AG10803 (cell line): ENCODE data around the gene TBC1D3K.
"Not testable (repeated sequence)": the region's sequence is repeated elsewhere in the genome, so short reads cannot be mapped to it uniquely, and the experiment has no call there.

Source experiments
- DNase-seq: peaks from one replicate; pipeline ENCODE4 v3.0.0; 2010; ENCODE audit warnings: low read depth
- H3K4me3 ChIP-seq: 2 replicates; pipeline ENCODE4 v1.5.1; 2011; ENCODE audit warnings: mild to moderate bottlenecking, low read length, control low read depth
- CTCF ChIP-seq: conservative IDR thresholded peaks from 2 replicates; pipeline ENCODE4 v1.5.1; 2011; ENCODE audit warnings: mild to moderate bottlenecking, low read length, control low read depth, inconsistent platforms

Gene TBC1D3K

GRCh38 chr17:37924115-37924514, at the start of gene TBC1D3K:
Gene TBC1D3K, plus strand, starts transcription at chr17:37924415. Its CDS starts 1,585 bp downstream, at chr17:37926000.
- DNase-seq = not testable (repeated sequence)

GRCh38 chr17:37884516-37884915, 39.7 kb upstream of the TBC1D3K start:
- no peak for TF ChIP-seq CTCF
- no peak for DNase-seq
- no peak overlapping the region for H3K4me3 ChIP-seq

More at GRCh38 chr17:37924115-37924514, at the start of gene TBC1D3K:
- not testable (repeated sequence) for H3K4me3 ChIP-seq

- no peak for TF ChIP-seq CTCF
- H3K4me3 ChIP-seq = no peak overlapping the region
- DNase-seq = no peak
Observed at GRCh38 chr17:37885136-37885535, 39.1 kb upstream of the TBC1D3K start.

GRCh38 chr17:37888881-37889280, 35.3 kb upstream of the TBC1D3K start:
- no peak overlapping the region for H3K4me3 ChIP-seq
- no peak for DNase-seq
- no peak for TF ChIP-seq CTCF

- DNase-seq, H3K4me3 ChIP-seq: not testable (repeated sequence)
Observed at GRCh38 chr17:37896961-37897360, 27.3 kb upstream of the TBC1D3K start.
